Thymus (tissue), 11 donors: ENCODE data around the gene ADGRB2. TPM values are rescaled to one million over a fixed set of nuclear protein-coding genes. Genes with fewer than 3 reads are reported as not detected.

Experiments
- DNase-seq, 9 donors: peaks; one replicate each; pipeline ENCODE4 v3.0.0-alpha.2; 2013; ENCODE audit warnings: low spot score in 9 of 9, low read depth in 6 of 9, missing footprints in 1 of 9
- H3K27ac ChIP-seq, 2 donors: one replicate each; pipeline ENCODE4 v1.5.1; 2013; ENCODE audit warnings: control low read depth in 1 of 2, low read depth in 1 of 2, low read length in 1 of 2, mild to moderate bottlenecking in 1 of 2, moderate library complexity in 1 of 2
- H3K27me3 ChIP-seq, 2 donors: one replicate each; pipeline ENCODE4 v1.5.1; 2013; ENCODE audit warnings: low read length in 1 of 2; ENCODE audit not compliant: control insufficient read depth in 2 of 2, insufficient read depth in 1 of 2
- H3K36me3 ChIP-seq, 2 donors: one replicate each; pipeline ENCODE4 v1.5.1; 2013; ENCODE audit warnings: low read length in 1 of 2, mild to moderate bottlenecking in 1 of 2, moderate library complexity in 1 of 2; ENCODE audit not compliant: control insufficient read depth in 2 of 2, insufficient read depth in 2 of 2
- H3K4me1 ChIP-seq, 2 donors: one replicate each; pipeline ENCODE4 v1.5.1; 2013; ENCODE audit warnings: low read length in 2 of 2; ENCODE audit not compliant: control insufficient read depth in 2 of 2, insufficient read depth in 2 of 2
- H3K4me3 ChIP-seq, 2 donors: one replicate each; pipeline ENCODE4 v1.5.1; 2013; ENCODE audit warnings: low read length in 2 of 2, control low read depth in 1 of 2, mild to moderate bottlenecking in 1 of 2
- H3K9me3 ChIP-seq, 2 donors: one replicate each; pipeline ENCODE4 v1.5.1; 2013; ENCODE audit warnings: low read length in 1 of 2, mild to moderate bottlenecking in 1 of 2; ENCODE audit not compliant: control insufficient read depth in 2 of 2, insufficient read depth in 1 of 2
- WGBS: extraction: QIAGEN DNeasy Blood & Tissue Kit; methylation state at CpG from one replicate; pipeline ENCODE4 v1.1.7; 2013; 5-methylcytosine and 5-hydroxymethylcytosine counted together
- polyA plus RNA-seq: library from polyadenylated mRNA; stranded (reverse); fragments of 200-250 nt; gene quantifications from one replicate; pipeline ENCODE4 v1.2.3, GENCODE V29; 2013
- total RNA-seq: library from RNA; stranded (reverse); fragments of 120-200 nt; gene quantifications from one replicate; pipeline ENCODE4 v1.2.4, GENCODE V29; 2013
- donor health status: healthy.

Gene ADGRB2
- total and polyA plus RNA-seq, 2 donors: 6.0 to 24.4 TPM

GRCh38 chr1:31803610-31804009 is 39.5 kb upstream of the ADGRB2 start:
- Histone ChIP-seq H3K4me3 (no peak overlapping the region), H3K27me3 (no peaks in the 10 kb centered on the region), H3K36me3 (no peaks in the 10 kb centered on the region), H3K27ac (no peak overlapping the region), H3K9me3 (no peaks in the 10 kb centered on the region), H3K4me1 (peaks cover 2 to 4% of the 10 kb centered on the region in 2 donors)
- 98% methylated on average over 2 of the region's 2 CpGs for WGBS
- no peak for DNase-seq

GRCh38 chr1:31802190-31803150 is 38.3 kb upstream of the ADGRB2 start:
- no peak overlapping the region for H3K27ac ChIP-seq
- DNase-seq: no peak
- no peaks in the 10 kb centered on the region for H3K9me3 ChIP-seq
- peaks cover 2 to 6% of the 10 kb centered on the region in 2 donors for H3K4me1 ChIP-seq
- H3K4me3 ChIP-seq: no peak overlapping the region
- peaks cover 0 to 6% of the 10 kb centered on the region in 2 donors for H3K27me3 ChIP-seq
- no peaks in the 10 kb centered on the region for H3K36me3 ChIP-seq
- WGBS: 73% methylated on average over 13 of the region's 13 CpGs

GRCh38 chr1:31801458-31801857 is 37.3 kb upstream of the ADGRB2 start:
- Histone ChIP-seq H3K27ac (no peak overlapping the region), H3K4me3 (no peak overlapping the region), H3K9me3 (no peaks in the 10 kb centered on the region), H3K4me1 (peaks cover 2 to 15% of the 10 kb centered on the region in 2 donors), H3K27me3 (peaks cover 0 to 6% of the 10 kb centered on the region in 2 donors), H3K36me3 (no peaks in the 10 kb centered on the region)
- DNase-seq: no peak
- 83% methylated on average over 1 of the region's 1 CpG for WGBS

GRCh38 chr1:31800674-31800967 is 36.5 kb upstream of the ADGRB2 start:
- peaks cover 2 to 16% of the 10 kb centered on the region in 2 donors for H3K4me1 ChIP-seq
- peaks cover 0 to 6% of the 10 kb centered on the region in 2 donors for H3K27me3 ChIP-seq
- no peak overlapping the region for H3K27ac ChIP-seq
- no peaks in the 10 kb centered on the region for H3K9me3 ChIP-seq
- no peak for DNase-seq
- no peaks in the 10 kb centered on the region for H3K36me3 ChIP-seq
- no peak overlapping the region for H3K4me3 ChIP-seq
- WGBS: 97% methylated on average over 4 of the region's 4 CpGs

- Histone ChIP-seq H3K4me1 (peaks cover 2 to 16% of the 10 kb centered on the region in 2 donors), H3K9me3 (no peaks in the 10 kb centered on the region)
- 95% methylated on average over 16 of the region's 16 CpGs for WGBS
These were observed 35.9 kb upstream of the ADGRB2 start for GRCh38 chr1:31799895-31800673.

GRCh38 chr1:31799196-31799894 is 35.2 kb upstream of the ADGRB2 start:
- Histone ChIP-seq H3K36me3 (no peaks in the 10 kb centered on the region), H3K4me1 (peaks cover 2 to 19% of the 10 kb centered on the region in 2 donors), H3K9me3 (no peaks in the 10 kb centered on the region), H3K27ac (no peak overlapping the region), H3K4me3 (no peak overlapping the region), H3K27me3 (peaks cover 0 to 6% of the 10 kb centered on the region in 2 donors)
- DNase-seq: no peak
- WGBS: 95% methylated on average over 9 of the region's 9 CpGs

More at GRCh38 chr1:31799895-31800673, 35.9 kb upstream of the ADGRB2 start:
- Histone ChIP-seq H3K27me3 (peaks cover 0 to 6% of the 10 kb centered on the region in 2 donors), H3K27ac (no peak overlapping the region), H3K36me3 (no peaks in the 10 kb centered on the region), H3K4me3 (no peak overlapping the region)
- no peak for DNase-seq

GRCh38 chr1:31798433-31799195 is 34.5 kb upstream of the ADGRB2 start:
- H3K9me3 ChIP-seq: no peaks in the 10 kb centered on the region
- DNase-seq: no peak
- H3K4me3 ChIP-seq: no peak overlapping the region
- peaks cover 2 to 24% of the 10 kb centered on the region in 2 donors for H3K4me1 ChIP-seq
- peaks cover 0 to 6% of the 10 kb centered on the region in 2 donors for H3K27me3 ChIP-seq
- no peak overlapping the region for H3K27ac ChIP-seq
- 92% methylated on average over 17 of the region's 17 CpGs for WGBS
- no peaks in the 10 kb centered on the region for H3K36me3 ChIP-seq

- Histone ChIP-seq H3K36me3 (no peaks in the 10 kb centered on the region), H3K4me3 (no peak overlapping the region), H3K27ac (no peak overlapping the region), H3K4me1 (peaks cover 2 to 30% of the 10 kb centered on the region in 2 donors), H3K27me3 (peaks cover 0 to 6% of the 10 kb centered on the region in 2 donors), H3K9me3 (peaks cover 0 to 2% of the 10 kb centered on the region in 2 donors)
- no peak for DNase-seq
- WGBS: 93% methylated on average over 8 of the region's 8 CpGs
These were observed 33.9 kb upstream of the ADGRB2 start for GRCh38 chr1:31798086-31798432.
